OCI-LY3 (cell line): ENCODE results near the gene CYB561D1.
A peak's percentile ranks its signal among the peaks of the same experiment; 100 is the strongest.

Experiments used
- H2AFZ ChIP-seq: fragments of 200-600, 300-600 bp; shearing (Covaris generic); 2 replicates; pipeline ENCODE4 v1.6.0; 2014; ENCODE audit warnings: antibody characterized with exemption, low read depth, low read length
- H3K27ac ChIP-seq: fragments of 200-600, 300-600 bp; sonication (generic); 2 replicates; pipeline ENCODE4 v1.5.1; 2014; ENCODE audit warnings: mild to moderate bottlenecking, low read length, moderate library complexity, mixed read lengths
- H3K27me3 ChIP-seq: fragments of 200-600, 300-600 bp; sonication (generic); 2 replicates; pipeline ENCODE4 v1.6.1; 2014; ENCODE audit warnings: low read depth, low read length, mixed read lengths
- H3K36me3 ChIP-seq: fragments of 200-600, 300-600 bp; sonication (generic); replicated peaks from 2 replicates; pipeline ENCODE3; 2014; ENCODE audit warnings: low read depth, low read length, mixed read lengths
- H3K4me1 ChIP-seq: fragments of 300-600, 200-600 bp; sonication (generic); 2 replicates; pipeline ENCODE4 v1.6.1; 2014; ENCODE audit warnings: low read length, mixed read lengths
- H3K4me2 ChIP-seq: fragments of 200-600, 300-600 bp; sonication (generic); 2 replicates; pipeline ENCODE4 v1.6.1; 2014; ENCODE audit warnings: low read length, mixed read lengths
- H3K4me3 ChIP-seq: fragments of 300-600, 200-600 bp; sonication (generic); 2 replicates; pipeline ENCODE4 v1.5.1; 2014; ENCODE audit warnings: antibody characterized with exemption, mild to moderate bottlenecking, low read length, moderate library complexity
- H3K79me2 ChIP-seq: fragments of 300-600, 200-600 bp; shearing (Covaris generic); 2 replicates; pipeline ENCODE4 v1.6.1; 2014; ENCODE audit warnings: mild to moderate bottlenecking, low read length, mixed read lengths
- H3K9ac ChIP-seq: fragments of 300-600, 200-600 bp; shearing (Covaris generic); 2 replicates; pipeline ENCODE4 v1.6.0; 2014; ENCODE audit warnings: mild to moderate bottlenecking, low read length, moderate library complexity
- H3K9me3 ChIP-seq: fragments of 200-600, 300-600 bp; shearing (Covaris generic); 2 replicates; pipeline ENCODE4 v1.6.1; 2014; ENCODE audit warnings: low read length, mixed read lengths; ENCODE audit not compliant: insufficient read depth
- H4K20me1 ChIP-seq: fragments of 200-600, 300-600 bp; sonication (generic); 2 replicates; pipeline ENCODE4 v1.6.1; 2016; ENCODE audit warnings: low read length, mixed read lengths; ENCODE audit not compliant: insufficient read depth
- EZH2phosphoT487 ChIP-seq: fragments of 200-600 bp; shearing (Covaris generic); IDR thresholded peaks from 2 replicates; pipeline ENCODE4 v1.6.1; 2018; ENCODE audit warnings: antibody characterized with exemption, mixed run types, low read depth
- TF ChIP-seq, protein P1 (sequence below): fragments of 200-600, 300-600 bp; sonication (generic); IDR thresholded peaks from 2 replicates; pipeline ENCODE4 v1.5.1; 2014; ENCODE audit warnings: antibody characterized with exemption, low read length, low read depth

The CYB561D1 gene

DNA sequence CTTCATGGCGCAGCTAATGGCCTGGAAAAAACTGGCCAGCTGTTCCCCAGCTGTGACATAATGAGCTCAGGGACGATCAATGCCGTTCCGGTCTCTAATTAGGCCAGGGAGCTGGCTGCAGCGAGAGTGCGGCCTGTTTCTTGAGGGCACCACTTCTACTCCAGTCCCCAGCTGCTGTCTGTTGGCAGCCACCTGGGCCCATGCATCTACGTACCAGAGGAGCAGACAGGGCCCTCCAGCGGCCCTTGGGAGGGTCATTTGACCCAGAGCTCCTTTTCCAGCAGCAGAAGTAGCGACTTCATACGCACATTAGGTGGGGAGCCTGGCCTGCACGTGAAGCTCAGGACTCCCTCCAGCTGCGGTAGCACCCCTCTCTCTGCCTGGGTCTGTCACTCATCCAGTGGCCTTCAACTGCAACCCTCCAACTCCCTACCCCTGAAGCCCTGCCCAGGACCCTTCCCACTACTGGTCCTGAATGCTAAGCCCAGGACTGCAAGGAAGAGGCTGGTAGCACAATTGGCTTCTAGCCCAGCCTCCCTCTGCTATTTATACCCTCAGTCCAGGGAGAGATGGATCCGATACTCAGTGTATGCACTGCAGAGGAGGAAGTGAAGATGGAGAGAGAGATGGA is 36.7 kb downstream of the CYB561D1 start:
- Histone ChIP-seq H3K4me2 (no peak overlapping the region), H3K27ac (no peak overlapping the region), H3K36me3 (no peaks in the 10 kb centered on the region), H3K9ac (no peak overlapping the region), H2AFZ (no peak overlapping the region), H3K4me1 (peaks cover 59% of the 10 kb centered on the region), H4K20me1 (no peaks in the 10 kb centered on the region), H3K79me2 (no peaks in the 10 kb centered on the region), H3K27me3 (no peaks in the 10 kb centered on the region), H3K4me3 (no peak overlapping the region), H3K9me3 (no peaks in the 10 kb centered on the region)
- TF ChIP-seq, protein P1, sequence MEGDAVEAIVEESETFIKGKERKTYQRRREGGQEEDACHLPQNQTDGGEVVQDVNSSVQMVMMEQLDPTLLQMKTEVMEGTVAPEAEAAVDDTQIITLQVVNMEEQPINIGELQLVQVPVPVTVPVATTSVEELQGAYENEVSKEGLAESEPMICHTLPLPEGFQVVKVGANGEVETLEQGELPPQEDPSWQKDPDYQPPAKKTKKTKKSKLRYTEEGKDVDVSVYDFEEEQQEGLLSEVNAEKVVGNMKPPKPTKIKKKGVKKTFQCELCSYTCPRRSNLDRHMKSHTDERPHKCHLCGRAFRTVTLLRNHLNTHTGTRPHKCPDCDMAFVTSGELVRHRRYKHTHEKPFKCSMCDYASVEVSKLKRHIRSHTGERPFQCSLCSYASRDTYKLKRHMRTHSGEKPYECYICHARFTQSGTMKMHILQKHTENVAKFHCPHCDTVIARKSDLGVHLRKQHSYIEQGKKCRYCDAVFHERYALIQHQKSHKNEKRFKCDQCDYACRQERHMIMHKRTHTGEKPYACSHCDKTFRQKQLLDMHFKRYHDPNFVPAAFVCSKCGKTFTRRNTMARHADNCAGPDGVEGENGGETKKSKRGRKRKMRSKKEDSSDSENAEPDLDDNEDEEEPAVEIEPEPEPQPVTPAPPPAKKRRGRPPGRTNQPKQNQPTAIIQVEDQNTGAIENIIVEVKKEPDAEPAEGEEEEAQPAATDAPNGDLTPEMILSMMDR: no peak
- TF ChIP-seq EZH2phosphoT487: no peak

DNA sequence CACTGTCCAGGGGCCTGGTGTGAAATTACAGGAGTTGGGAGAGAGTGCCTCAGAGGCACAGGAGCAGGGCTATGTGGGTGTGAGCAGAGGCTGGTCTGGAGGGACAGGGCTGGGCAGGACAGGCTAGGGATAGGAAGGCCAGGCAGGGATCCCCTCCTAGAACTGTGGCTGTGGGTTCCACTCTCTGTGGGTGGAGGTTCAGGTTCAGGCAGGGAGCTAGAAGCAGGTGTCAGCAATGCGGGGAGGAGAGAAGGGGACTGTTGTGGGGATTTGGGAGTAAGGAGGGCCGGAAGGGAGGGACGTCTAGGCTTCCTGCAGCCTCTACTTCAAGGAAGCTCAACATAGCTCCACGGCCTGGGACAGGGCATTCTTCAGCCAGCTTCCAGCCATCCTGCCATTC is 37.5 kb downstream of the CYB561D1 start:
- no peaks in the 10 kb centered on the region for H3K9me3 ChIP-seq
- H3K27me3 ChIP-seq: no peaks in the 10 kb centered on the region
- H3K79me2 ChIP-seq: no peaks in the 10 kb centered on the region
- H2AFZ ChIP-seq: no peak overlapping the region
- H3K4me1 ChIP-seq: peaks cover 51% of the 10 kb centered on the region
- no peaks in the 10 kb centered on the region for H3K36me3 ChIP-seq
- no peaks in the 10 kb centered on the region for H4K20me1 ChIP-seq
- TF ChIP-seq EZH2phosphoT487: no peak
- TF ChIP-seq, protein P1: no peak
- no peak overlapping the region for H3K4me3 ChIP-seq
- no peak overlapping the region for H3K27ac ChIP-seq
- H3K9ac ChIP-seq: peak overlapping the region; percentile 48; the same call in 1 of the 2 replicates
- H3K4me2 ChIP-seq: peak overlapping the region; percentile 90; the same call in 1 of the 2 replicates

DNA sequence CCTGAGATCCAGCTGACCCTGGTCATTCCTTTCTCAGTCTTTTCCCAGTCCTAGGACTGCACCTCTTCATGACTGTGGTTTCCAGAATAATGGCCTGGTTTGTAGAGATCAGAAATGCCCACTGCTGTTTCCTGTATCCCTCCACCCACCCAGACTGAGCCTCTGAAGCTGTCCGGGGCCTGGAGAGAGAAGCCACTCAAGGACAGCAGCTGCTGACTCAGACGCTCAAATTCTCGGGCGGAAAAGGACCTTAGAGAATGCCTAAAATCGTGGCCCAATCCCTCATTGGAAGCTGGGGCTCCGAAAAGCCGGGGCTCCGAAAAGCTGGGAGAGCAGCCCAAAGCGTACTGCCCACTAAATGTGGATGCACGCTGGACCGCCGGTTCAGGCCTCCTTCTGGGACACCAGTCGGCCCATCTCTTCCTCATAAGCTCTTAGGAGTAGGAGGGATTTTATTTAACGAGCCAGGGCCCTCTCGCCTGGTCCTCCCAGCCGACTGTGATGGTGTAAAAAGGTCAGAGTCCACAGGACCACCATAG is 38.0 kb downstream of the CYB561D1 start:
- Histone ChIP-seq H3K79me2 (no peaks in the 10 kb centered on the region), H2AFZ (peak overlapping the region; percentile 76), H3K4me2 (peak overlapping the region; percentile 90), H3K9ac (peak overlapping the region; percentile 48; the same call in 1 of the 2 replicates), H4K20me1 (no peaks in the 10 kb centered on the region), H3K36me3 (no peaks in the 10 kb centered on the region), H3K4me1 (peaks cover 46% of the 10 kb centered on the region), H3K9me3 (no peaks in the 10 kb centered on the region), H3K4me3 (peak overlapping the region; percentile 74), H3K27ac (no peak overlapping the region), H3K27me3 (no peaks in the 10 kb centered on the region)
- TF ChIP-seq EZH2phosphoT487: no peak
- TF ChIP-seq, protein P1: no peak

DNA sequence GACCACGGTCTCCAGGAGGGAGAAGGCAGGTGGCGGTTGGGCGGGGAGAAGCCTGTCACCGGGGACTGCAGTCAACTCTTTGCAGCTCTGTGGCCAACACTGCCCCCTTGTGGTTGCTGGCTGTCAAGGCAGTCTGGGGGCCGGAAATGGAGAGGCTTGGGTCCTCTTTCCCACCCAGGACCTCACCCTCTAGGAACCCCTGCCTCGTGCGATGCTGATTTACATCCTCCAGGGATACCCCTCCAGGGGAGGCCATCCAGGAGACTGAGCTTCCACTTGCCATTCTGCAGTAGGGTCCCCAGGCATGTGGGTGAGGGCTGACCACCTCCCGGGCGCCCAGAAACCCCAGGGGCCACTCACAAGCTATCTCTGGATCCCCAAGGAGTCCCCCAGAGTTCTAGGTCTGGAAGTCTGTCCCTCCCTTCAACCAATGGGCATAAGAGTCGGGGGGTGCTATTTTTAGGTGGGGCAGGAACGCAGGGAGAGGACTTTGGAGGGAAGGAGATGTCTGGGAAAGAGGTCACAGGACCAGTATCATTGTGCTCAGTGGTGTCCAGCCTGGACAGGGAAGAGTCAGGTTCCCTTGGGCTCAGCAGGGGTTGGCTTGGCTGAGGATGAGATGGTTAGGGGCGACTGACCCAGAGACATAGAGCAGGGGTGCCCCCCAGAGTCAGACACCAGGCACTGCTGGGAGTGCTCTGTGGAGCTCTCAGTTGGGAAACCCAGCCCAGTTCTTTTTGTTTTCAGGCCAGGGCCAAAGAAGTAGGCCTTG is 38.7 kb downstream of the CYB561D1 start:
- no peaks in the 10 kb centered on the region for H3K9me3 ChIP-seq
- H3K36me3 ChIP-seq: no peaks in the 10 kb centered on the region
- peak overlapping the region; percentile 76 for H3K9ac ChIP-seq
- no peaks in the 10 kb centered on the region for H3K79me2 ChIP-seq
- H3K4me1 ChIP-seq: peaks cover 44% of the 10 kb centered on the region
- peak overlapping the region; percentile 61 for H3K27ac ChIP-seq
- peak overlapping the region; percentile 74 for H3K4me3 ChIP-seq
- H2AFZ ChIP-seq: peak overlapping the region; percentile 96
- no peaks in the 10 kb centered on the region for H3K27me3 ChIP-seq
- peak overlapping the region; percentile 90 for H3K4me2 ChIP-seq
- no peak for TF ChIP-seq EZH2phosphoT487
- TF ChIP-seq, protein P1: peak; percentile 70
- no peaks in the 10 kb centered on the region for H4K20me1 ChIP-seq
